Neural cell (in vitro differentiated cells): ENCODE measurements around the gene UBQLNL.

ENCODE experiments used
- EP300 ChIP-seq: fragments of 450-650 bp; conservative IDR thresholded peaks from 2 replicates; pipeline ENCODE4 v1.6.1; 2014; ENCODE audit warnings: antibody characterized with exemption, mild to moderate bottlenecking, moderate library complexity; ENCODE audit not compliant: poor library complexity, severe bottlenecking
- EZH2 ChIP-seq: fragments of 200-600, 300-800 bp; shearing (Covaris generic), sonication (generic); IDR thresholded peaks from 2 replicates; pipeline ENCODE4 v1.6.1; 2014; ENCODE audit warnings: antibody characterized with exemption, low read length, borderline replicate concordance, mild to moderate bottlenecking; ENCODE audit not compliant: insufficient read depth, poor library complexity, severe bottlenecking
- MXI1 ChIP-seq: fragments of 450-650 bp; conservative IDR thresholded peaks from 2 replicates; pipeline ENCODE4 v1.6.1; 2014; ENCODE audit warnings: antibody characterized with exemption, mild to moderate bottlenecking; ENCODE audit not compliant: poor library complexity, severe bottlenecking
- POLR2AphosphoS5 ChIP-seq: IDR thresholded peaks from 2 replicates; pipeline ENCODE4 v1.6.1; 2012
- RAD21 ChIP-seq: fragments of 450-650 bp; conservative IDR thresholded peaks from 2 replicates; pipeline ENCODE4 v1.6.1; 2014; ENCODE audit warnings: antibody characterized with exemption, mild to moderate bottlenecking, moderate library complexity
- SMC3 ChIP-seq: fragments of 450-650 bp; conservative IDR thresholded peaks from 2 replicates; pipeline ENCODE4 v1.6.1; 2014; ENCODE audit warnings: antibody characterized with exemption, mild to moderate bottlenecking, moderate library complexity; ENCODE audit not compliant: poor library complexity
- TAF1 ChIP-seq: IDR thresholded peaks from 2 replicates; pipeline ENCODE4 v1.6.1; 2012; ENCODE audit warnings: low read depth
- TF ChIP-seq, protein P1 (sequence below): fragments of 450-650 bp; IDR thresholded peaks from 2 replicates; pipeline ENCODE4 v1.5.1; 2014; ENCODE audit warnings: antibody characterized with exemption, mild to moderate bottlenecking, moderate library complexity; ENCODE audit not compliant: poor library complexity, severe bottlenecking
- TF ChIP-seq, protein P2 (sequence below): IDR thresholded peaks from 2 replicates; pipeline ENCODE4 v1.6.1; 2012; ENCODE audit warnings: borderline replicate concordance

DNA sequence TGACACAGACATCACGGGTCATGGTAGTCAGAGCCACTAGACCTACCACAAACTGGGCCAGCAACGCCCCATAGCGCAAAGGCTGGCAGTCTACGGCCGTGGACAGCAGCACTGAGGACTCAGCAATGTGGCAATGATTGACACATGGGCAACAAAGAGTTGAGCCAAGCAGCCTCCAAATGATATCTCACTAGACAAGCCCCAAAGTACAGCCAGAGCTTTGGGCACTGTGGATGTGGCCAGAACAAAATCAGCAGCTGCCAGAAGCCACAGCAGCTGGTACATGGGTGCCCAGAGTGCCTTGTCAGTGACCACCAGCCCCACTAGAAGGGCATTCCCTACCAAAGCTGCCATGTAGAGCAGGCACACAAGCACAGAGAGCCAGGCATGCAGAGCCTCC is 11.2 kb upstream of the UBQLNL start:
- TF ChIP-seq EP300 (no peak), POLR2AphosphoS5 (no peak), SMC3 (no peak), TAF1 (no peak), RAD21 (no peak), MXI1 (no peak), EZH2 (no peak)
- TF ChIP-seq, protein P1, sequence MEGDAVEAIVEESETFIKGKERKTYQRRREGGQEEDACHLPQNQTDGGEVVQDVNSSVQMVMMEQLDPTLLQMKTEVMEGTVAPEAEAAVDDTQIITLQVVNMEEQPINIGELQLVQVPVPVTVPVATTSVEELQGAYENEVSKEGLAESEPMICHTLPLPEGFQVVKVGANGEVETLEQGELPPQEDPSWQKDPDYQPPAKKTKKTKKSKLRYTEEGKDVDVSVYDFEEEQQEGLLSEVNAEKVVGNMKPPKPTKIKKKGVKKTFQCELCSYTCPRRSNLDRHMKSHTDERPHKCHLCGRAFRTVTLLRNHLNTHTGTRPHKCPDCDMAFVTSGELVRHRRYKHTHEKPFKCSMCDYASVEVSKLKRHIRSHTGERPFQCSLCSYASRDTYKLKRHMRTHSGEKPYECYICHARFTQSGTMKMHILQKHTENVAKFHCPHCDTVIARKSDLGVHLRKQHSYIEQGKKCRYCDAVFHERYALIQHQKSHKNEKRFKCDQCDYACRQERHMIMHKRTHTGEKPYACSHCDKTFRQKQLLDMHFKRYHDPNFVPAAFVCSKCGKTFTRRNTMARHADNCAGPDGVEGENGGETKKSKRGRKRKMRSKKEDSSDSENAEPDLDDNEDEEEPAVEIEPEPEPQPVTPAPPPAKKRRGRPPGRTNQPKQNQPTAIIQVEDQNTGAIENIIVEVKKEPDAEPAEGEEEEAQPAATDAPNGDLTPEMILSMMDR: no peak
- TF ChIP-seq, protein P2, sequence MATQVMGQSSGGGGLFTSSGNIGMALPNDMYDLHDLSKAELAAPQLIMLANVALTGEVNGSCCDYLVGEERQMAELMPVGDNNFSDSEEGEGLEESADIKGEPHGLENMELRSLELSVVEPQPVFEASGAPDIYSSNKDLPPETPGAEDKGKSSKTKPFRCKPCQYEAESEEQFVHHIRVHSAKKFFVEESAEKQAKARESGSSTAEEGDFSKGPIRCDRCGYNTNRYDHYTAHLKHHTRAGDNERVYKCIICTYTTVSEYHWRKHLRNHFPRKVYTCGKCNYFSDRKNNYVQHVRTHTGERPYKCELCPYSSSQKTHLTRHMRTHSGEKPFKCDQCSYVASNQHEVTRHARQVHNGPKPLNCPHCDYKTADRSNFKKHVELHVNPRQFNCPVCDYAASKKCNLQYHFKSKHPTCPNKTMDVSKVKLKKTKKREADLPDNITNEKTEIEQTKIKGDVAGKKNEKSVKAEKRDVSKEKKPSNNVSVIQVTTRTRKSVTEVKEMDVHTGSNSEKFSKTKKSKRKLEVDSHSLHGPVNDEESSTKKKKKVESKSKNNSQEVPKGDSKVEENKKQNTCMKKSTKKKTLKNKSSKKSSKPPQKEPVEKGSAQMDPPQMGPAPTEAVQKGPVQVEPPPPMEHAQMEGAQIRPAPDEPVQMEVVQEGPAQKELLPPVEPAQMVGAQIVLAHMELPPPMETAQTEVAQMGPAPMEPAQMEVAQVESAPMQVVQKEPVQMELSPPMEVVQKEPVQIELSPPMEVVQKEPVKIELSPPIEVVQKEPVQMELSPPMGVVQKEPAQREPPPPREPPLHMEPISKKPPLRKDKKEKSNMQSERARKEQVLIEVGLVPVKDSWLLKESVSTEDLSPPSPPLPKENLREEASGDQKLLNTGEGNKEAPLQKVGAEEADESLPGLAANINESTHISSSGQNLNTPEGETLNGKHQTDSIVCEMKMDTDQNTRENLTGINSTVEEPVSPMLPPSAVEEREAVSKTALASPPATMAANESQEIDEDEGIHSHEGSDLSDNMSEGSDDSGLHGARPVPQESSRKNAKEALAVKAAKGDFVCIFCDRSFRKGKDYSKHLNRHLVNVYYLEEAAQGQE: no peak
